Measurements from ENCODE around the gene RBM19.

- no peak for TF ChIP-seq CTCF (IDR thresholded peaks at IDR 0.05; ENCODE audit: low read length)
- no peak for TF ChIP-seq EZH2 (IDR thresholded peaks at IDR 0.05; ENCODE audit: borderline replicate concordance, low read length)
Observed at GRCh38 chr12:113905829-113906228, 60.3 kb downstream of the RBM19 start.
